GM23248 (cell line): ENCODE results near the gene VIM.

ENCODE experiments used
- EZH2 ChIP-seq: fragments of 200-600 bp; sonication (generic); IDR thresholded peaks from 2 replicates; pipeline ENCODE4 v1.6.1; 2018; ENCODE audit warnings: antibody characterized with exemption, mild to moderate bottlenecking; ENCODE audit not compliant: insufficient read depth, poor library complexity, severe bottlenecking
- EZH2phosphoT487 ChIP-seq: fragments of 200-600 bp; sonication (generic); IDR thresholded peaks from 2 replicates; pipeline ENCODE4 v1.6.1; 2018; ENCODE audit warnings: antibody characterized with exemption, moderate library complexity, mild to moderate bottlenecking, low read depth; ENCODE audit not compliant: insufficient read depth

GRCh38 chr10:17214526-17214925, 13.5 kb upstream of the VIM start:
- TF ChIP-seq EZH2 (no peak), EZH2phosphoT487 (no peak)
